Hematopoietic multipotent progenitor cell treated with erythropoietin and hydrocortisone succinate and interleukin-3 and kit ligand, for 4 days (in vitro differentiated cells): ENCODE data around the gene AGPAT1.
A peak's percentile ranks its signal among the peaks of the same experiment; 100 is the strongest.
"Not testable (repeated sequence)": the region's sequence is repeated elsewhere in the genome, so short reads cannot be mapped to it uniquely, and the experiment has no call there.

Experiments used
- DNase-seq: peaks from one replicate; pipeline ENCODE4 v3.0.0-alpha.2; 2015

The AGPAT1 gene

DNA sequence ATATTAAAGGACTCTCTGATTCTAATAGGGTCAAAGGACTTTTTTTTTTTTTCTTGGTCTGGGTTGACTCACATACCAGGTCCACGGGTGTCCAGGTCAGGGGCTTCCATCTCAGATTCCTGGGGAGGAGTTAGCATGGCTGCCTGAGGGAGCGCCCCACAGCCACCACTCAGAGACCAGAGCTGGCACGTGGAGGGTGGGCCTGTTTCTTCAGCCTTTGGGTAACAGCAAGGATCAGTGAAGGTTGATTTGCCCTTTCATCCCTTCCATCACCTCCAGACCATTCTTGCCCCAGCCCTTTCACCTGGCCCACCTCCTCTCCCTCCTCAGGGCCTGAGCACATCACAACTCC, 22.4 kb upstream of the AGPAT1 start:
- DNase-seq = no peak

DNA sequence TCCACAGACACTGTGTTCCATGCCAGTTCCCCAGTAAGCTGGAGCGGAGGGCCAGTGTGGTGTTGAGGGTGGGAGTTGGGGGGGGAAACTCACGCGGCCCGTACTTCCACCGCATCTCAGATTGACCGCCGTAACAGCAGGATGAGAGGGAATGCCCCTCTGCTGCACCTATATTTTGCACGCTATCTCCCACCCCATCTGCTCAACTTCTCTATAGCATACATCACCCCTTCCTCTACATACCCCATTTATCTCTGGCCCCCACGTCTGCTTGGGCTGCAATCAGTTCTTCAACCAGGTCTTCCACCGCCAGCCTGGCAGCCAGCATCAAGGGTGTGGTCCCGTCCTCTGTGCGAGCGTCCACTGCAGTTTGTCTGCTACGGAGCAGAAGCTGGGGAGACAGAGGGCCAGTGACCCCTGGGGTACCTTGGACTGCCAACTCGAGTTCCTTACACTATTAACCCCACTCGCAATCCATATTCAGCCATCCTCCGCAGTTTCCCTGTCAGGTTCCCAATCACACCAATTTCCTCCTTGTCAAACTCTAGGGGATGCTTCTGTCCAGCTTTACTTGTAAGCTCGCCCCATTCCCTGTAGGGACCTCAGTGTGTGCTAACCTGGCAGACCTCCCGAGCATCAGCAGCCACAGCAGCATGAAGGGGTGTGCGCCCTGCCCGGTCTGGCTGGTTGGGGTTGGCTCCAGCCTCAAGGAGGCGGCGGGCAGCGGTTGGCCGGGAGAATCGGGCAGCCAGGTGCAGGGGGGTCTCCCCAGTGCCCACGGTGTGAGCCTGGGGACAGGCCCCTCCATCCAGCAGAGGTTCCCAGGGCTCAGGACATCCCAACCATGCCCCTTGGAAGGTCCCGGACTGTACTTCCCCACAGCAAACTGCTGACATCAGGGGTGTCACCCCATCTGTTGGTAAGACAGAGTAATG, 21.1 kb upstream of the AGPAT1 start:
- peak; percentile 67 for DNase-seq

DNA sequence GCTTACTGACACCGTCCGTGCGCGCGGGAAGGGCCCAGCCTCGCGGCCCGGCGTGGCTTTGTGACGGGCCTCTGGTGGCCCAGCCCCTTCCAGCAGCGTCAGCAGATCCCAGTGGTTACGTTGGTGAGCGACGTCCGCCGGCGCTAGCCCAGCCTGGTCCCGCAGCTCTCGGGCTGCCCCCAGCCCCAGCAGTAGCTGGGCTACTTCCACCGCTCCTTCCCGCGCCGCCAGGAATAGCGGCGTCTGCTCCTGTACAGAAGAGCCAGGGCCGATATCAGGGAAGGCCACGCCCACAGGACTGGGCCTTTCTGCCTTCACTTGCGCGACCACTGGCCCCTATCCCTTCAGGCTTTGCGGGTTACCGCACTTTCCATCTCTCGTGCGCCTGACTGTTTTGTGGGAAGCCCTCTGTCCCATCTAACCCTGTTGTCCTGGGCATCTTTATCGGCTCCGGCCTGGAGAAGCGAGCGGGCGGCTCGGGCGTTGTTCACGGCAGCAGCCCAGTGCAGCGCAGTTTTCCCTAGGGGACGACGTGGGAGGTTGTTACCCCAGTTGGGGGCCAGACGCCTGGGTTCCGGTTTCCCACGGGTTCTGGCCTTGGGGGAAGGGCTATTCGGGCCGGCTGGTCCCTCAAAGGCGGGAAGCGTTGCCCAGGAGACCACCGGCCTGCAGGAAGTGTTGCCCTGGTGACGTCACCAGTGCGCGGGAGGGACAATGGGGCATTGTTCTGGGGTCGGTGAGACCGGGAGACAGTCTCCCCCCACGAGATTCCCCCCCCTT, 20.2 kb upstream of the AGPAT1 start:
- peak; percentile 89 for DNase-seq

DNA sequence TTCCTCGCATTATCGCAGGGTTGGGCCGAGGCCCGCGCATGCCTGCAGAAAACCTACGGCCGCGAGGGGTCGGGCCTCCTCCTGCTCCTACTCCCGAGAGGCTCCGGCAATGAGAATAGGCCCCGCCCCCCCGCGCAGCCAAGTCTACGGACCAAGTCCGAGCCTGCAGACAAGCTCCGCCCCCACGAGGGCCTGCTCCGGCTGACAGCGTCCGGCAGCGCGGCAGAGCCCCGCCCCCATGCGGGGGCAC, 19.7 kb upstream of the AGPAT1 start:
- peak; percentile 100 for DNase-seq

DNA sequence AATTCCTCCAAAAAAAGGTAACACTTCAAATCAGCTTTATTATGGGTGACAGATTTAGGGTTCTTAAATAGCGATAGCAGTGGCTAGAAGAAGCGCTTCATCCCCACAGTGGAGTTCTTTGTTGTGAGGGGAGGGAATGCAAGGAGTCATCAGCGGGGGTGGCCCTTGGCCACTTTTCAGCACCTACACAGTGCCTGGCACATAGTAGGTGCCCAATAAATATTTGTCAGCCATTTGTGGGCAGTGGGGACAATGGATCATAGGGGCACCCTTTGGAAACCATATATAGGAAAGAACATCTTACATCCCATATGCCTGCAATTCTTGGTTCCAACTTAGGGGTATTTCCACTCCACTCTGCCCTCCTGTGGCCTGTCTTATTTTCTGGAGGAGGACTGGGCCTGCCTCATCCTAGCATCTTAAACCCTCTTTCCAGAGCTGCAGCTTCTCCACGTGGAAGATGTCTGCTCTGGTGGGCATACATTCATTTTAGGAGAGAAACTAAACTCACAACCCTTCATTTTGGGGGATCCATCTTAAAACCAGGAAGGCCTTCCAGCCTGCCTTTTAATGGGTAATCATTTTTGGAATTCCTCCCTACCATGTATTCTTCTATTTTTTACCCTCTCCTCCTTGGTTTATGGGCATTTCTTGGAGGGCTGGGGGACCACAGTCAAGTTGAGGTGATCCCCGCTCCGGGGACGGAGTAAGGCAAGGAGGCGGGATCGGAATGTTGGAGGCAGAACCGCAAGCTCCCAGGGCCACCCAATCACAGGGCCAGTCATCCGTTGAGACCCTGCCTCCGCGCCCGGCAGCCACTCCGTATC, 19.2 kb upstream of the AGPAT1 start:
- peak; percentile 85 for DNase-seq

DNA sequence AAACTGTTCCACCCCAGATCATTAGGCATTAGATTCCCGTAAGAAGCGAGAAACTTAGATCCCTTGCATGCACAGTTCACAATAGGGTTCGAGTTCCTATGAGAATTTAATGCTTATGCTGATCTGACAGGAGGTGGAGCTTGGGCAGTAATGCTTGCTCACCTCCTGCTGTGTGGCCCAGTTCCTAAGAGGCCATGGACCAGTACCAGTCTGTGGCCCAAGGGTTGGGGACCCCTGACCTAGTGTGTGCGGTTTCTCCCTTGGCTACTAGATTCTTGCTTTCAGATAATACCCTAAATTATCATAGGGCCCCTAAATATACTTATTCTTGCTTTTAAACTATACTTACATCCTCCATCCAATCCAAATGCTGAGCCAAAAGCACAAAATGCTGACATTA, 18.5 kb upstream of the AGPAT1 start:
- no peak for DNase-seq

DNA sequence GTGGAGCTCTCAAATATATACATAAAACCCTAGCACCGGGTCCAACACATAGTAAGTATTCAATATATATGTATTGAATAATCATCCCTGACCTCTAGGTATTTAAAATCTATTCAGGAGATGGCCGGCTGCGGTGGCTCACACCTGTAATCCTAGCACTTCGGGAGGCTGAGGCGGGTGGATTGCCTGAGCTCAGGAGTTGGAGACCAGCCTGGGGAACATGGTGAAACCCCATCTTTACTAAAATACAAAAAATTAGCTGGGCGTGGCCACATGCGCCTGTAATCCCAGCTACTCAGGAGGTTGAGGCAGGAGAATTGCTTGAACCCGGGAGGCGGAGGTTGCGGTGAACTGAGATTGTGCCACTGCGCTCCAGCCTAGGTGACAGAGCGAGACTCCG, 17.2 kb upstream of the AGPAT1 start:
- not testable (repeated sequence) for DNase-seq

DNA sequence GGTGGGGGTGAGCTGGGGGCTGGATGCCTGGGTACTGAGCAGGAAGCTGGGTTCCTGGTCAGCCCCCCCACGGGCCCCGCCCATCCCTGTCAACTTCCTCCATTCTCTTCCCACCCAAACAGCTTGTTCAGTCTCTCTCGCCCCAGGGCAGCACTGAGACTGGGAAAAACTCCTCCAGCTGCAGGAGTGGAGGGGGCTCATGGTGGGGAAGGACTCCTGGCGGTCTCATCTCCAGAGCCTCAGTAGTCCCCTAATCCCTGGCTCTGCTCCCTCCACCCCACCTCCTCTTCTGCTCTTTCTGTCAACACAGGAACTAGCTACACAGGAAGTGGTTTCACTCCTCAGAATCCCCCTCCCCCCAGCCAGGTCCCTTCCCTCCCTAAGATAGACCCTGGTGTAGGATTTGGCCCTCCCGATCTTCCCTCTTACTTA, 16.7 kb upstream of the AGPAT1 start, which contains the start of gene GPSM3:
Gene GPSM3, minus strand, starts transcription at position 36 of the 432 bp plus-strand sequence. CDS start 130 bp downstream, outside the sequence.
- peak; percentile 92 for DNase-seq

DNA sequence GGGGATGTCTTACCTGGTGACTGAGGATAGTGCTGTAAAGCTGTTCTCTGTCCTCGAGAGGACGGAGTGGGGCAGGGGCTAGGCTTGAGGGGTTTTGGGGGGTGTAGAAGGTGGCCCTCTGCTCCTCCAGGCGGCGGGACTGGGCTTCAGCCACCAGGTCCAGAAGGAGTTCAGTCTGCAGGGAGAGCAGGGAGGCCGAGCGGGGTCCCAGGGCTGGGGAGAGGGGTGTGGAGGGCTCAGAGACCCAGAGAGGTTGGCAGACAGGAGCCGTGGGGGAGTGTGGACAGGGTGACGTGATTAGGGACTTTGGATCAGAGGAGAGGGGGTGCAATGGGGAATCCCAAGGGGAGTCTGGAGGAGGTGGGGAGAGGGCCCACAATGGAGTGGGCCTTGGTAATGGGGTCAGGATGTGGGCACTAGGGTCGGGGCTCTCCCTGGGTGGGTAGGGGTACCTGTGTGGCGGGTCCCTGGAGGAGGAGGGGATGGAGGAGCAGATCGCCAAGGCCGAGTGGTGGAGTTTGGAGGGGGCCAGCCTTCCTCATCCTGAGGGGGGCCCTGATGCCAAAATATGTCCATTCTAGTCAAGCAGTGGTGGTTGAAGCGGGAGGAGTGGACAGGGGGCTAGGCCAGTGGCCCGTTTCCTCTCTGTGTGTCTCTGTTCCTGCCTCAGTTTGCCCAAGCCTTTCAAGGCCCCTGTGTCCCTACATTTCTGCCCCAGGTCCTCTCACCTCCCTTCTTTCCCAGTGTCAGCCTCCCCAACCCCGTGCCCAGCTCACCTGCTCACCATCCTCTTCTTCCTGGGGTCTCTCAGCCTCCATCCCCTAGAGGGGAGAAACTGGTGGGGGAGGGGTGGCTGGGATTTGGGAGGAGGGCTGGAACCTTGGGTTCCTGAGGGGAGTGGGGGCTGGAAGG, 16.1 kb upstream of the AGPAT1 start:
- DNase-seq = no peak

DNA sequence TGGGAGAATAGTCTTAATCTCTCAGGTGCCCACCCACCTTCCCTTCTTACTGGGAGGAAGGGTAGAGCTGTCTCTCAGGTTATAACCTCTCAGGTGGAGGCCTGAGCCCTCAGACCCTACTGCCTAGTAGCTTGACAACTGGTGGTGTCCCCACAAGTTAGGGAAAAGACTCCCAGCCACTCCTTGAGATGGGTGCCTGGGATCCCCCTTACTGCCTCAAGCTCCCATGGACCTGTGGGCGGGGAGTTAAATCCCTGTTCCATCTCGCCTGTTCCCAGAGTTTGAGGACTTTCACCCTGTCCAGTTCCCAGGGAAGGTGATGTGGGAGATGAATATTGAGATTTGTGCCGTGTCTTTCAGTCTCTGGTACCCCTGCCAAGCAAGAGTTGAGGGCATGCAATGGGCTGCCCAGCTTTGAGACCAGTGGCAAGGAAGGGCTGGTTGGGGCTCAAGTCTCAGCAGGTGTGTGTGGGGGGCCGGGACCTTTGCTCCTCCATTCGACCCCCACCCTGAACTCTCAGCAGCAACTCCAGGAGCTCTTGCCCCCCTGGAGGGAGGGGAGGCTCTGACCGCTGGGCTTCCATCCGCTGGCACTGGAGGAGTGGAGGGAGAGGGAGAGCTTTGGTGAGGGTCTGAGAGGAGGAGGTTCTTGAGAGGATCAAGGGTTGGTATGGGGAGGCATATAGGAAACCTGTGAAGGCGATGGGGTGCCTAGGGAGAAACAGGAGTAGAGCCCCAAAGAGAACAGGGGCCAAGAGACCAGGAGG, 15.2 kb upstream of the AGPAT1 start:
- no peak for DNase-seq

DNA sequence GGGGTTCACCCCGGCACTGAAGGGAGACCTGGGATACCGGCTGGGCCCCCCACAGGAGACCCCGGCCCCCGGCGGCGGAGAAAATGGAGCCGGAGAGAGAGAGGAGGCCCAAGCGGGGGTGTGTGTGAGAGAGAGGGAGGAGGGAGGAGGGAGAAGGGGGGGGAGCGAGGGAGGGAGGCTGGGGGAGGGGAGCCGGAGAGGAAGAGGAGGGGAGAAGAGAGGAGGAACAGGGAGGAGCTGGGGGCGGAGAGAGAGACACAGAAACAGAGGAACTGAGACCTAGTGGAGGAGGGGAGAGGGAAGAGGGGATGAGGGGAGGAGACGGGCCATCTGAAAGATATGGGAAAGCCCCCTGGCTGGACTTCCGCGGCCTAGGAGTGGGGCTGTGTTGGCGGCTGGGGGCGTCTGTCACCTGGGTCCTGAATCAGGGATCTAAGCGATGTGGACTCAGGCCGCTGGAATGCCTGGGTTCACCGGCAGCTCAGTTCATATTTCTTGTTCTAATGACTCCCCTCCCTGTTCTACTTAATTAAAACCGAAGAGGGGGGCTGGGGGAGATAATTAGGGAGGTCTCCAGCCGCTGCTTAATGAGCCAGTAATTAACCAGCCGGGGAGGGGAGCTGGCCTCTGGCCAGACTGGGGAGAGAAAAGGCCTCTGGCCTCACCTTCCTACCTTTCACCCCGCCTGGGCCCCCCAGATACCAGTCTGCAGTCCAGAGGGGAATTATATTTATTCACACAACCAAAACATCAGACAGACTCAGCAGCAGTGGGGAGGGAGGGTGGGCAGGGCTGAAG, 14.4 kb upstream of the AGPAT1 start, which contains the start of gene PBX2:
Gene PBX2, minus strand, starts transcription at position 149 of the 798 bp plus-strand sequence. CDS start 287 bp downstream, outside the sequence.
- peak; percentile 98 for DNase-seq

DNA sequence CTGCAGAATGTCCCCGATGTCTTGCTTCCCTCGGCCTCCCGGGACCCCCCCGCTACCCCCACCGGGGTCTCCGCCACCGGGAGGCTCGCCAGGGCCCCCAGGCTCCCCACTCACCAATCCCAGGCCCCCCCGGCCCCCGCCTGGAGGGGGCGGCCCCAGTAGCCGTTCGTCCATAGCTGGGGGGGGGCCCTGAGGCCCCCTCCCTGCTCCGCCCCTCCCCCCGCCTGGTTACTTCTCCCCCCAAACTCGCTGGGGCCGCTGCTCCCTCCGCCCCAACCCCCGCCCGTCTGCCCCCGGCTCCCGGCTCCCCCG, 13.8 kb upstream of the AGPAT1 start:
- no peak for DNase-seq

DNA sequence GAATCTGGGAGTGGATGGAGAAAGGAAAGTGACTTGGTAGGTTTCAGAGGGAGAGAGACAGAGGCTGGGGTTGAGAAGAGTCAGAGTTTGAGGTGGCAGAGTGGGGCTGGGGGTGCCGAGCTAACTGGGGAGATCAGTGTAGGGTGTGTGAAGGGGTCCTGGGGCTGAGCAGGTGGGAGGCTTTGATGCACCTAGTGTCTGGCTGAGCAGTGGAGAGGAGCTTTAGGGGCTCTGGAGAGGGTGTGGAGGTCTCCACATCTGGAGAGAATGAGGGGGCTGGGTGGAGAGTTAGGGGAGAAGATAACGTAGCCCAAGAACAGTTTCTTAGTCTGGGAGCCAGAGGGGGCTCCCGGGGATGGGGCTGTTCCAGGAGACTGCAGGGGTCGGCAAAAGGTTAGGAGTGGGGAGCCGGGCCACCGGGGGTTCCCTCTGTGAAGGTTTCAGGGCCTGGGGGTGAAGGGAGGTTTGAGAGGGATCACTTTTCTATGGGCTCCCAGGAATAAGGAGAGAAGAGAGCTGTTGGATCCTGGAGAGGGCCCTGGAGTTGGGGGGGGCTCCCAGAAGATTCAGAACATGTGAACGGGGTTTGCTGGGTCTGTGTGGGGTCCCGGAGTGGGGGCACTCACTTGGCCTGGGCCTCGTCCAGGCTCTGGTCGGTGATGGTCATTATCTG, 13.3 kb upstream of the AGPAT1 start:
- no peak for DNase-seq

DNA sequence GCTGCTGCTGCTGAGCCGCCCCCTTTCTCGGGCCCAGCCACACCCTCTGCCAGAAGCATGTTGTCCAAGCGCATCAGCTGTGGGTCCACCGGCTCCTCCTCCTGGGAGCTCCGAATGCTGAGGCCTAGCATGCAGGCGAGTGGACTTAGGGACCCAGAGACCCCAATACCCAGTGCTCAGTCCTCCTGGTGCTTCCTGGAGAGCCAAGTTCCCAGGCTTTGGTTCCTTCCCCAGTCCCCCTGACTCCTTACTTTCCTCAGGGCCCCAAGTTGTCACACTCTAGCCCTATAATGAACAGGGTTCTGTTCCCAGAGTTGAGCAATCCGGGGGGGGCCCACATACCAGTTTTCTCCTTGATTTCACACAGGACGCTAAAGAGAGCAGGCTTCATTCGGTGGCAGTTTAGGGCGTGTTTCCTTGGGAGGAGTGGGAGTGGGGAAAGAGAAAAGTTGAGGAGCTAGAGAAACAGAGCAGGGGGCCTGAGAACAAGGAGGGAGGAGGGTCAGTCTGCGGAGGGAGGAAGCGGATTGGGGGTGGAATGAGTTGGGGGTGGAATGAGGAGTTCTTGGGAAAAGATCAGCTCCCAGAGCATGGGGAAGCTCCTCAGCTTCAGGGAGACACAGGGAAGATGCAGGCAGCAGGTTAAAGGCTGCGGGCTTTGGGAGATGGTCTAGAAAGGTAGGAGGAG, 12.6 kb upstream of the AGPAT1 start:
- no peak for DNase-seq

DNA sequence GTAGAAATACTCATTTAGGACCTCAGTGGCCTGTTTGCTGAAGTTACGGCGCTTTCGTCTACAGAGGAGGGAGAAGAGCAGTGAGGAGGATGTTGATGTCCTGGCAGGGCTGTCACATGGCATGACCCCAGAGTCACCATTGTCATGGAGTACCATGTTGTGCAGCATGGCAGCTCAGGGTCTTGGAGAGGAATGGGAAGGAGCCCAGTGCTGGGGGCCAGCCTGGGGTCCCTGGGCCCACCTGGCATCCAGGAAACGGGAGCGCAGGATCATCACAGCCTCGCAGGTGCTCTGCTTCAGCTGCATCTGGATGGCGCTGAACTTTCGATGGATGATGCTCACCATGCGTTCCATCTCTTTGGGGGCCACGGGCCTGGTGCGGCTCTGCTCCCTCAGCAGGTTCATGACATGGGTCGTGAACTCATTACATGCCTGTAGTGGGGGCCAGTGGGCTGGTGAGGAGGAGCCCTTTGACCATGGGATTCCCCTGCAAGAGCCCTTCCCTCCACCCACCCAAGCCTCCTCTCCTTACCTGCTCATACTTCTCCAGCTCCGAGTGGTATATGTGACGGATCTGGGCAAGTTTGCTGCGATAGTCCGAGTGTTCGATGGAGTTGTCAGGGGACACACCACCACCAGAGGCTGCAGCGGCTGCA, 12.0 kb upstream of the AGPAT1 start:
- DNase-seq = not testable (repeated sequence)

DNA sequence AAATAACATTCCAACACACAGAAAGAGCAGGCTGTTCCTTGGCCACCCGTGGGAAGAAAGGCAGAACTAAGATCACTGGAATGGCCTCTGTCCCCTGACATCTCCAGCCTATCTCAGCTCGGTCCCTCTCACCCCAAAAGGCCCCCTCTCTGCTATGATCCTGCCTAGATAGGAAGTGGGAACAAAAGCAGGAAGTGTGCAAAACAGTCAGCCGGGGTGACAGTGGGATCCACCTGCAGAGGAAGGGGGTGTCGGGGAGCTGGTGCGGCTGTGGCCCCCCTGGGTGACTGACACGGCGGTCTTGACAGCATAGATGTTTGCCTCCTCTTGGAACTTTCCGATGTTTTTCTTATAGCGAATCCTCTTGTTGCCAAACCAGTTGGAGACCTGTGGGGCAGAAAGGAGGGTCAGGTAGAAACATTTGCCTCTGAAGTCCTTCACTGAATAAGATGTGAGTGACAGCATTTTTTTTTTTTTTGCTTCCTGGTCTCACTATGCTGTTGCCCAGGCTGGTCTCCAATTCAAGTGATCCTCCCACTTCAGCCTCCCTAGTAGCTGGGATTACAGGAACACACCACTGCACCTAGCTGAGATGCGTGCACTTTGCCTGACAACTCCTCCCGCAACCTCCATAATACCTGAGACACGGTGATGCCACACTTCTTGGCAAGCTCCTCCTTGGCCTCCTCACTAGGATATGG, 11.3 kb upstream of the AGPAT1 start:
- no peak for DNase-seq

DNA sequence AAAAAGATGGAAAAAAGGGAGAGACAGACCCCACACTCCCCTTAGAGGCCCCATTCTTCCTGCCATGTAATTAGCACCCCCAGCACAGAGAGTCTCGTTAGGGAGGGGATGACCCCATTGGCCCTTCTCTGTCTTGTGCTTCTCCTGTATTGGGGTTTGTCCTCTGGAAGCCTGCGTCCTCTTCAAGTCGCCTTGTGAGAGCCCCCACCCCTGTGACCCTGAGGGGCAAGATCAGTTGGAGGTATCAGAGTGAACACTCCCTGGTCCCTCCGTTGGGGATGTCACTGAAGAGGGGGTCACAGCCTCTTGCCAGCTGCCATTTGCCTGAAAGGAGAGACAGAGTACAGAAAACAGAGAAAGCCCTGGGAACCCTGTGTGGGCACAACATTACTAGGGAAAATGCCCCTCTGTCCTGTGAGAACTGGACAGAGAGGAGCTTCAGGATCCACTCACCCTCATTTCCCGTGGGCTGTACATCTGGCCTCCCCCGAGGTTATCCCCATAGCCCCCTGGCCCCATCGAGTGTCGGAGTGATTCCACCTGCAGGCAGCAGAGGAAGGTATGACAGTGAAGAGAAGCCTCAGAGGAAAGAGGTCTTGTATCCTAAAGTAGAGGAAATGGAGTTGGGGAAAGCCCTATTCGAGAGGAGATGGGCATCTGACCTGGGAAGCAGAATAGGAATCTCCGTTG, 10.4 kb upstream of the AGPAT1 start:
- not testable (repeated sequence) for DNase-seq
